Astrocyte of the cerebellum (primary cell): ENCODE measurements around the gene FMN2.
"Not testable (repeated sequence)": the region's sequence is repeated elsewhere in the genome, so short reads cannot be mapped to it uniquely, and the experiment has no call there.

Experiments used
- DNase-seq: peaks from one replicate; pipeline ENCODE4 v3.0.0-alpha.2; 2011; ENCODE audit warnings: low read depth
- H3K4me3 ChIP-seq: 2 replicates; pipeline ENCODE4 v1.5.1; 2011; ENCODE audit warnings: mild to moderate bottlenecking, low read depth, low read length, moderate library complexity
- CTCF ChIP-seq: IDR thresholded peaks from 2 replicates; pipeline ENCODE4 v1.5.1; 2012; ENCODE audit warnings: low read length, low read depth, moderate library complexity, mild to moderate bottlenecking; ENCODE audit errors: missing control alignments
- in situ Hi-C: cut with HindIII; loops from 2 replicates; pipeline ENCODE4 v1.10.0; 2017; ENCODE audit warnings: low sequenced_read_pairs

The FMN2 gene

DNA sequence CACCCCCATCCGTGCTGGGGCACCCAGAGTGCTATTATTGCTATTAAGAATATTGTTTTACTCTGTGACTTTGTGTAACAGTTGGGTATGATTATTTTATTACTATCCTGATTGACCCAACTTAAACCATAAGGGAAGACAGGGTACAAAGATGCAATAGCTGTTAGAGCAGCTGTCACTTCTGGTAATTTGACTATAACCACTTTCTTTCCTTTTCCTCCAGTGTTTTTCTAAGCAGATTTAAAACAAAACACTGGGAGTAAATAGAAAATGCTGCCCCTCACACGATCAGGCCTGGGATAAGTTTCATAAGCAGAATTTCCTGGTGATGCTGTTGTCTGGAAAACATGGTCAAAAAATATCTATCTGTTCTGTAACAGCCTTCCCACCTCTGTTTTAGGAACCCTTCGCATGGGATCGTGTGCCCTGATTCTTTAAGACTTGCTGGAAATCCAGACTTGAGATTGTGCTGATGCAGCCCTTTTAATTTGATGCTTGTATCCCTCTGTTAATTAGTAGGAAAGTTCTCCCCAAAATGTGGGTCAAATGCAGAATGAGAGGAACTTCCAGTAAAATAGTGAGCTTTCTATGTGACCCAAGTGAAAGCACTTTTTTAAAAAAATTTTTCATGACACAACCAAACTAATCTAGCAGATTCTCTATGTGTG is 165.3 kb downstream of the FMN2 start:
- no peak for DNase-seq
- TF ChIP-seq CTCF = no peak
- in situ Hi-C loops = no loop called here

GRCh38 chr1:240258910-240259309 is 167.2 kb downstream of the FMN2 start:
- in situ Hi-C loops = no loop called here

More for the DNA sequence above, 165.3 kb downstream of the FMN2 start:
- H3K4me3 ChIP-seq = no peak overlapping the region

DNA sequence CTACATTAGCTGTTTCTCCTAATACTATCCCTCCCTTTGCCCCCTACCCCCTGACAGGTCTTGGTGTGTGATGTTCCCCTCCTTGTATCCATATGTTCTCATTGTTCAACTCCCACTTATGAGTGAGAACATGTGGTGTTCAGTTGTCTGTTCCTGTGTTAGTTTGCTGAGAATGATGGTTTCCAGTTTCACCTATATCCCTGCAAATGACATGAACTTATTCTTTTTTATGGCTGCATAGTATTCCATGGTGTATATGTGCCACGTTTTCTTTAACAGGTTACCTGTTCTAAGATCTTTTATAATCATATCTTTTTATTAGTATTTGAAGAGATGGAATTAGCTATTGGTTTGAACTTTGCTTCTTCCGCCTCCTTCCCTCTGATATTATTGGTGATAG is 172.8 kb downstream of the FMN2 start:
- H3K4me3 ChIP-seq, in situ Hi-C loops, DNase-seq: not testable (repeated sequence)

More at GRCh38 chr1:240258910-240259309, 167.2 kb downstream of the FMN2 start:
- no peak for TF ChIP-seq CTCF
- DNase-seq = peak; percentile 46
- H3K4me3 ChIP-seq = no peak overlapping the region

GRCh38 chr1:240271081-240271480 is 179.4 kb downstream of the FMN2 start:
- TF ChIP-seq CTCF = no peak
- DNase-seq = no peak
- in situ Hi-C loops = no loop called here
- no peak overlapping the region for H3K4me3 ChIP-seq

DNA sequence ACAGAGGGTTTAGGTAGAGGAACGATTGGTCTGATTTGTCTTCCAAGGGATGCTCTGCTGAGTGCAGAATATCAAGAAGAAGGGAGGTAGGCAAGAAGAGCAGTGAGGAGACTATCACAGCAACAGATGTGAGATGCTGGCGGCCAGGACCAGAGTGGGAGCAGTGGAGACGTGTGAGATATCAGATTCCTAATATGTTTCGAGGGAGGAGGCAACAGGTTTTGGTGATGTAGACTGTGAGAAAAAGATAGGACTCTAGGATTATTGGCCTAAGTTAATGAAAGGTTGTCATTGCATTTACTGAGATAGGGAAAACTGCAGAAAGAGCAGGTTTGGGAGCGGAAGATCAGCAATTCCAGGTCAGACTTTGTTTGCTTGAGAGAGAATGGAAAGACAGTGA is 182.9 kb downstream of the FMN2 start:
- DNase-seq = no peak
- no peak for TF ChIP-seq CTCF
- H3K4me3 ChIP-seq = no peak overlapping the region
- in situ Hi-C loops = no loop called here

DNA sequence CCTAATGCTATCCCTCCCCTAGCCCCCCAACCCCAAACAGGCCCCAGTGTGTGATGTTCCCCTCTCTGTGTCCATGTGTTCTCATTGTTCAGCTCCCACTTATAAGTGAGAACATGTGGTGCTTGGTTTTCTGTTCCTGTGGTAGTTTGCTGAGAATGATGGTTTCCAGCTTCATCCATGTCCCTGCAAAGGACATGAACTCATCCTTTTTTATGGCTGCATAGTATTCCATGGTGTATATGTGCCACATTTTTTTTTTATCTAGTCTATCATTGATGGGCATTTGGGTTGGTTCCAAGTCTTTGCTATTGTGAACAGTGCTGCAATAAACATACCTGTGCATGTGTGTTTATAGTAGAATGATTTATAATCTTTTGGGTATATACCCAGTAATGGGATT is 183.5 kb downstream of the FMN2 start:
- DNase-seq, in situ Hi-C loops, H3K4me3 ChIP-seq: not testable (repeated sequence)

DNA sequence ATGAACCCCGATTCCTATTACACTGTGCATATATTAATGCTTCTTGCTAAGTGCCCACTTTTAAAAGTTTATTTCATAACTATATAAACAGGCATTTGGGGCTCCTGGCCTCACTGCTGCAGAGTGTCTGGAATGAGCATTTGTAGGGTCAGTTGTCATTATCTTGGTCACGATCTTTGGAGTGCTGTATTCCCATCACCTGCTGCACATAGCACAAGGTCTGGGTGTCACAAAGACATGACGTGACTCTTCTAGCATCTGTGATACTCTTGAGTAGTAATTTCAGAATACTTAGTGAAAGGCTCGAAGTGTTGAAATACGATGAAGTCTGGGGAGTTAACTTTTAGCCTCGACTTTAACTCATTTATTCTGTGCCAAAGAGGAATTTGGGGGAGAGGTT is 186.4 kb downstream of the FMN2 start:
- in situ Hi-C loops = no loop called here
- H3K4me3 ChIP-seq = no peak overlapping the region
- no peak for DNase-seq
- TF ChIP-seq CTCF = no peak
